CD1c-positive myeloid dendritic cell (primary cell): ENCODE results near the gene CDK4.
"Not testable (repeated sequence)": the region's sequence is repeated elsewhere in the genome, so short reads cannot be mapped to it uniquely, and the experiment has no call there.

Source experiments
- DNase-seq: peaks from one replicate; pipeline ENCODE4 v3.0.0-alpha.2; 2016; ENCODE audit errors: extremely low spot score

Gene CDK4

DNA sequence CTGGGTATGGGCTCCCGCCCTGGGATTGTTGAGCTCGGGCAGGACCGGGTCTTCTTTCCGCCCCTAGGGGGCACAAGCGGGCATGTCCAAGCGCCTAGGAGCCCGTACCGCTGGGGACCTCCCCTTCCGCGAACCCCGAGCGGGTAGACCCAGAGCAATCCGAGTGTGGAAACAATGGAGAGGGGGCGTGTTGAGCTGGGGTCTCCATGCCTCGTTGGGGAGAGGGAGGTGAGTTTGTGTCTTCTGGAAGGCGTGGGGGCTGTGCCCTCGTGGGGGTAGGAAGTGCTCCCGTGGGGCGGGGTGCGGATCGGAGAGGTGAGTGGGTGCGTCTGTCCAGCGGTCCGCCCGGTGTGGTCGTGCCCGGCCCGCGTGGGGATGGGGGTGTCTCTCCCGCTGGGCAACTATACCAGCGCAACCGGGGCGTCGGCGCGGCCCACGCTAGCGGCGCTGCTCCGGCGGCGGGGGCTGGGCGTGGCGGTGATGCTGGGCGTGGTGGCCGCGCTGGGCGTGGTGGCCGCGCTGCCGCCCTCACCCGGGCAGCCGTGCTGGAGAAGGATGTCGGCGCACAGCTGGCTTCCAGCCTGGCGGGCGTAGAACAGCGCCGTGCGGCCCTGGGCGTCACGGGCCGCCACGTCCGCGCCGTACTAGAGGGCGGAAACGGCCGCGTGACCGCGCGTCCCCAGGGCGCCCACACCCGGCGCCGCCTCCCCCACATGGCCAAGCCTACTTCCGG lies 25.8 kb downstream of the CDK4 start:
- DNase-seq, result no peak

DNA sequence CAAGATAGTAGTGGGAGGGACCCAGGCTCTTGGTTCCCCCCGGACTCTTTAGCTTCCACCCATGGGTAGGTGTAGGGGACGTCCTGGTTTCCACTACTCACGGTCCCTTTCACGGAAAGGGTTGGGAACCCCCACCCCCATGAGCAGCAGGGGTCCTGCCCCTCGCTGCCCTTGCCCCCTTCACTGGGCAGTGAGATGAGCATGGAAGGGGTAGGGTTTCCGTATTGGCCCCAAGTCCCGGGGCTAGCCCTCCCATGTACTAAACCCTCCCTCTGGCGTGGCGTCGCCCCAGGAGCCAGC lies 26.3 kb downstream of the CDK4 start:
- DNase-seq, result no peak

GRCh38 chr12:57724936-57725740 lies 27.0 kb downstream of the CDK4 start:
- DNase-seq, result no peak

DNA sequence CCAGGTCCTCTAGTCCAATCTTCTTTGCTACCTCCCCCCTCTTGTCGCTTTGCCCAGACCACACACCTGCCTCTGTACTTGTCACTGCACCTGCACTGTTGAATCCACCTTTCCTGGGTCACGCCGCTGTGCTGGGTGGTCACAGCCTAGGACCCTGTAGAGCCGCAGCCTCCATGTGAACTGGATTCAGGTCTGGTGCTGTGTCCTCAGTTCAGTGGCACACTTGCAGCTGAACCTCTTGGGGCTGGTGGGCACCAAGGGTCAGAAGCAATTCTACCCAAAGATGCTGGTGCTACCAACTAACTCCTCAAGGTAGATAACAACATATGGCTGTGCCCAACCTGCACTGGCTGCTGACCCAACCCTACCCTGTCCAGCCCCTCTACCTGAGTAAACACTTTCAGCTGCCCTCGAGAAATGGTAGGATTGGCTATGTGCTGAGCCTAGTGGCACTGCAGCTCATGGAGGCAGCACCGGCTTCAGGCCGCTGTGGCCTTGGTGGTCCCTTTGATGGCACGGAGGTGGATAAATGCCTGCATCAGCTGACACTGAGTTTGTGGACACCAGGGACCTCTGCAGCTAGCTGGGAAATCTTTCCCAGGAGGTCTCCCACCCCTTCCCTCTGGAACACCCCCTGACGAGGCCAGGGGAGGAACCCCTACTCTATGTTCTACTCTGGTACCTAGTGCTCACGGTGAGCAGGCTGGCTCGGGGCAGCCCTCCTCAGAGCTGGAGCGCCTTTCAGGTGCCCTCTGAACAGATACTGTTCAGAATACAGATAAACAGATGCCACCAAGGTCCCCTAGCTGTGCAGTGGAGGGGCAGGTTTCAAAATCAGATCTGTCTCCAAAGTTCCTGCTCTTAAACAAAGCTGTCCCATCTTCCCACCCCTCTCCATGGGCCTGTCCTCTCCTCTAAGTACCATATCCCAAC lies 27.8 kb downstream of the CDK4 start:
- no peak for DNase-seq

DNA sequence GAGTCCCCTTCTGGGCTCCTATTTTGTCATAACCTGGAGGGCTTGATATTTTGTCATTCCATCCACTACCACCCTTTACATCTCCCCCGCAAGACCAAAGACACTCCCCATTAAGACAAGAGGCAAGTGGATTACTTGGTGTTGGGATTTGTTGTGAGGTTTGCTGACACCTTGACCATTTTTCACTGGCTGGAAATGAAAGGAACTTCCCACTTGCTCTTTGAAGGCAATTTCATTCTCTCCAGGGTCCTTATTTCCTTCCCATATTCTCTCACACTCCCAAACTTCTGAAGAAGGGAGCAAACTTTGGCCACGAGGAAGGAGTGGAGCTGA lies 28.5 kb downstream of the CDK4 start:
- no peak for DNase-seq

- DNase-seq, result no peak
These were observed 29.1 kb downstream of the CDK4 start for GRCh38 chr12:57722716-57723629.

DNA sequence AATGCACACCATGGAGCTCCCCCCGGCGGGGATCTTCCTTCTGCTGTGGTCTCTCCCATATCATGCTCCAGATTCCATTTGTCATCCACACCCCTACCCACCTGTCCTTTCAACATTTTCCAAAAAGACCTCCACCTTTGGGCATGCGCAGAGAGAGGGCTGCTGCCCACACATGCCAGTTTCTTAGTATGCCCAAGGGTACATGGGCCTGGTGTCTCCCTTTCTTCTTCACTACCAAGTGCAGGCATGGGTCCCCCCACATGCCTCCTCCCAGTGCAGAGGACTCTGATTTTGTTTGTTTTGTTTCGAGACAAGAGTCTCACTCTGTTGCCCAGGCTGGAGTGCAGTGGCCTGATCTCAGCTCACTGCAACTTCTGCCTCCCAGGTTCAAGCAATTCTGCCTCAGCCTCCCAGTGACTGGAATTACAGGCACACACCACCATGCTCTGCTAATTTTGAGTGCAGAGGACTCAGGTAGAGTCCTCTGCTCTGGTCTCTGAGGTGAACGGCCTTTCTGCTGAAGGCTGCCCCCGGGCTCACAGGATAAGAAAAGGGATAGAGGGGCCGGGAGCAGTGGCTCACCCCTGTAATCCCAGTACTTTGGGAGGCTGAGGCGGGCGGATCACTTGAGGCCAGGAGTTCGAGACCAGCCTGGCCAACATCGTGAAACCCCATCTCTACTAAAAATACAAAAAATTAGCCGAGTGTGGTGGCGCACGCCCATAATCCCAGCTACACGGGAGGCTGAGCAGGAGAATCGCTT lies 30.1 kb downstream of the CDK4 start:
- not testable (repeated sequence) for DNase-seq

GRCh38 chr12:57720606-57721595 lies 31.2 kb downstream of the CDK4 start:
- DNase-seq, result no peak

DNA sequence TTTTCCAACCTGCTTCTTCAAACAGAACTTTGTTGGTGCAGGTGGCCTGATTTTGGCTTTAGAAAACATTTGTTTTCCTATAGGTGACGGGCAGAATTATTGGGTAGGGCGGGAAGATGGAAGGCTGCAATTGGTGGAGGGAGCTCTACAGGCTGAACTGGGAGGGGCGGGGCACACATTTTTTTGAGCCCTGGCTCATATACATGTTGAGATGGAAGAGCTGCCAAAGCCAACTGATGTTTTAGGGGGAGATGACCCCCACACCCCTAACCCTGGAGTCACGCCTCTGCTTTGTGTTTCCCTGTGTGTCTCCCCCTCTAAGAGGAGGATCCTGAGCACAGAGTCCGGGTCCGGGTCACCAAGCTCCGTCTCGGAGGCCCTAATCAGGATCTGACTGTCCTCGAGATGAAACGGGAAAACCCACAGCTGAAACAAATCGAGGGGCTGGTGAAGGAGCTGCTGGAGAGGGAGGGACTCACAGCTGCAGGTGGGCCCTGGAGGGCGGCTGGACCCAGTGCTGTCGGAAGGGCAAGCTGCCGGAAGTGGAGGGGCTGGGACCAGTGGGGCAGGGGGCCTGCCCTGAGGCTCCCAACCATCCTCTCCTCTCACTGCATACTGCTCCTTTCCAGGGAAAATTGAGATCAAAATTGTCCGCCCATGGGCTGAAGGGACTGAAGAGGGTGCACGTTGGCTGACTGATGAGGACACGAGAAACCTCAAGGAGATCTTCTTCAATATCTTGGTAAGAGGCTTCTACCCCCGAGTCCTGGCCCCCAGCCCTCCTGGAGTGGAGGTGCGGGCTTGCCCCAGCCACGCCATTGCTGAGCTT lies 32.1 kb downstream of the CDK4 start:
- no peak for DNase-seq

DNA sequence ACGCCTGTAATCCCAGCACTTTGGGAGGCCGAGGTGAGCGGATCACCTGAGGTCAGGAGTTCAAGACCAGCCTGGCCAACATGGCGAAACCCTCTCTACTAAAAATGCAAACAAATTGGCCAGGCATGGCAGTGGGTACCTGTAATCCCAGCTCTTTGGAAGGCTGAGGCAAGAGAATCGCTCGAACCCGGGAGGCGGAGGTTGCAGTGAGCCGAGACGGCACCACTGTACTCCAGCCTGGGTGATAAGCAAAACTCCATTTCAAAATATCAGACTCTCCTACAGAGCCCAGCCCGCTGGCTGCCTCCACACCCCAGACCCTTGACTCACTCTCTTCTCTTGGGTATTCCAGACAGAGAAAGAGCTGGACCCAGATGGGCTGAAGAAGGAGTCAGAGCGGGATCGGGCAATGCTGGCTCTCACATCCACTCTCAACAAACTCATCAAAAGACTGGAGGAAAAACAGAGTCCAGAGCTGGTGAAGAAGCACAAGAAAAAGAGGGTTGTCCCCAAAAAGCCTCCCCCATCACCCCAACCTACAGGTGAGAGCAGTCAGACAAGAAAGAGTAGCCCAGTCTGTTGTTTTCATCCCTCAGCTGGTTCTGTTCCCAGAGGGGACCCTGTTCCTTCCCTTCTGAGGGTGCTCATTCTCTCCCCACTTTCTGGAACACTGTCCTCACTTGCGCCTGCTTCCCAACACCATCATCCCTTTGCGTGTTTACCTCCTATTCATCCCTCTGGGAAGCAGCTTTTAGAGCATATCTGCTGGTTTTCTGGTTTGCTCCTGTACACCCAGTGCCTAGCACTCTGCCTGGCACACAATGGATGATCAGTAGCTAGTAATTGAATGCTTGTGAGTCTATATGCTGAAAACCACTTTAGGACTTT lies 33.2 kb downstream of the CDK4 start:
- no peak for DNase-seq

- DNase-seq, result no peak
These were observed 34.1 kb downstream of the CDK4 start for GRCh38 chr12:57717846-57718640.

DNA sequence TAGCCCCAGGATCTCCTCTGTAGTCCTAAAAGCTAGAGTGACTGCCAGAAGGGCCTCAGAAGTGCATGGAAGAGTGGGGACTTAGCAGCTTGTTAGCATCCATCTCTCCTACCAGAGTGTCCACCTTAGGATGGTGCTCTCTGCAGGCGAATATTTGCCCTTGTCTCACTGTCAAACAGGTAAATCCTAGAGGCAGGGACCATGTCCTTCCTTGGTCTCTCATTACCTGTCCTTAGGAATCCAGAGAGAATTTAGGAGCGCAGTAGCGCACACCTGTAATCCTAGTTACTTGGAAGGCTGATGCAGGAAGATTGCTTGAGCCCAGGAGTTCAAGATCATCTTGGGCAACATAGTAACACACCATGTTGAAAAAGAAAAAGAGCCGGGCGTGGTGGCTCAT lies 35.0 kb downstream of the CDK4 start:
- DNase-seq, result no peak

DNA sequence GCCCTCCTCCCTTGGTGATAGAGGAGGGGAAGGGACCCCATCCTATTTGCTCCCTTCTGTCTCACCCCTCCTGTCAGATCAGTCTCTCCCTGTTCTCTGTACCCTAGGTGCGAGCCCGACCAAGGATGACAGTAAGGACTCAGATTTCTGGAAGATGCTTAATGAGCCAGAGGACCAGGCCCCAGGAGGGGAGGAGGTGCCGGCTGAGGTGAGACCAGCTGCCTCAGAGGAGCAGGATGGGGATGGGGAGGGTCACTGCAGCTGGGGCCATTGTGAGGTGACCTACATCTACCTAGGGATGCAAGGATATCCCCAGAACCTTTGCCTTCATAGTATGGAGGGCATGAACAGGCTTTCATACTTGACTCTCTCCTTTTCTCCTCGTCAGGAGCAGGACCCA lies 35.8 kb downstream of the CDK4 start:
- no peak for DNase-seq

DNA sequence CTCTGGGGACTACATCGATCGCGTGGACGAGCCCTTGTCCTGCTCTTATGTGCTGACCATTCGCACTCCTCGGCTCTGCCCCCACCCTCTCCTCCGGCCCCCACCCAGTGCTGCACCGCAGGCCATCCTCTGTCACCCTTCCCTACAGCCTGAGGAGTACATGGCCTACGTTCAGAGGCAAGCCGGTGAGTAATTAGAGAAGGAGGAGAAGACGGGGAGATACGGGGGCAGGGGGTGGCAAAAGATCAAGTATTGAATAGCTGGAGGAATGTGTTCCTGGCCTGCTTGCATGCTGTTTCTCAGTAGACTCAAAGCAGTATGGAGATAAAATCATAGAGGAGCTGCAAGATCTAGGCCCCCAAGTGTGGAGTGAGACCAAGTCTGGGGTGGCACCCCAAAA lies 36.3 kb downstream of the CDK4 start:
- no peak for DNase-seq

DNA sequence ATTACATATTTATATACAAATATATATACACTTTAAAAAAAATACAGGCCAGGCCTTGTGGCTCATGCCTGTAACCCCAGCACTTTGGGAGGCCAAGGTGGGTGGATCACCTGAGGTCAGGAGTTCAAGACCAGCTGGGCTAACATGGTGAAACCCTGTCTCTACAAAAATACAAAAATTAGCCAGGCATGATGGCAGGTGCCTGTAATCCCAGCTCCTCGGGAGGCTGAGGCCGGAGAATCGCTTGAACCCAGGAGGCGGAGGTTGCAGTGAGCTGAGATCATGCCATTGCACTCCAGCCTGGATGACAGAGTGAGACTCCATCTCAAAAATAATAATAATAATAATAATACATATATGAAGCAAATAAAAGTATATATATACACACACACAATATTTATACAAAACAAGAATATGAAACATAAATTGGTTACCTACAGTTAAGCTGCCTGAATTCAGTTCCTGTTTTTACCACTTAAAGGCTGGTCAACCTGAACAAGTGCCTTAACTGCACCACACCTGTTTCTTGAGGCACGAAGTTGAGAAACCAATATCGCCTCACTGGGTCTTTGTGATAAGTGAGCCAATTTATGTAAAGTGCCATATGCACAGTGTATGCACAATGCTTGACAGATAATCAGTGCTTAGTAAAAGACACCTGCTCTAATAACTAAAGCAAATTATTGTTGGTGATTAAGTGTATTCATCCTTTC lies 36.9 kb downstream of the CDK4 start:
- not testable (repeated sequence) for DNase-seq

GRCh38 chr12:57713209-57713608 lies 38.9 kb downstream of the CDK4 start:
- DNase-seq, result no peak
